ENCODE data around the gene ACAA2.
A peak's percentile ranks its signal among the peaks of the same experiment; 100 is the strongest.

The ACAA2 gene, protein sequence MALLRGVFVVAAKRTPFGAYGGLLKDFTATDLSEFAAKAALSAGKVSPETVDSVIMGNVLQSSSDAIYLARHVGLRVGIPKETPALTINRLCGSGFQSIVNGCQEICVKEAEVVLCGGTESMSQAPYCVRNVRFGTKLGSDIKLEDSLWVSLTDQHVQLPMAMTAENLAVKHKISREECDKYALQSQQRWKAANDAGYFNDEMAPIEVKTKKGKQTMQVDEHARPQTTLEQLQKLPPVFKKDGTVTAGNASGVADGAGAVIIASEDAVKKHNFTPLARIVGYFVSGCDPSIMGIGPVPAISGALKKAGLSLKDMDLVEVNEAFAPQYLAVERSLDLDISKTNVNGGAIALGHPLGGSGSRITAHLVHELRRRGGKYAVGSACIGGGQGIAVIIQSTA

DNA sequence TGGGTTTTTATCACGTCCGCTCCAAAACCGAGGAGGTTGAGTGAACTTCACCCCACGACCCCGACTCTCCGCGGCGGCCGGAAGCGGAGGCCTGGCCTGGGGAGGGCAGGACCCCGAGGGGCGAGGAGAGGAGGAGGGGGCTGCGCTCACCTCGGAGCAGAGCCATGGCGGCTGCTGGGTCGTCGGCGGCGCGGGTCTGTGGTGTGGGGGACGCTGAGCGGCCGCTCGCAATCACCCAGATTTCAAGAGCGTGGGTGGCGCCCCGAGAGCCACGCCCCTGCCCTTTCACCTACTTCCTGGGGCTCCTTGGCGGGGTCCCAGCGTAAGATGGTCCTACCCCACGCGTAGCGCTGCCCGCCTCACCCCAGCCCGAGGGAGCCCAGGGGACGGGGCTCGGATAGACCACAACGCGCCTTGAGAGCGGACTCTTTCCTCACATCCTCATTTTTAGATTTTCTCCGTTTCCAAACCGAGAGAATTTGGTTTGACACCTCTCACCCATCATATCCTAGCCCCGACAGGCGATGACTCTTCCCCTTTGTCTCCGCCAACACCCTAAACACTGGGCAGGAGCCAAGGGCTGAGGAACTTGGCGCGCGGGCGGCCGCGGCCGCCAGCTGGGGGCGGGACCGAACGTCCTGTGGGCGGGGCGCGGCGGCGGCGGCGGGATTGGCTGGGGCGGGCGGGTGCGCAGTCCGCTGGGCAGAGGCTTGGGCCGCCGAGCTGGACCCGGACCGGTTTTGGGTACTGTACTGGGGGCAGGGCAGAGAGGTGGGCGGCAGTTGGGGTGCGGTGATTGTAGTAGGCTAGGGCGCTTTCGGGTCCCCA, at the start of gene ACAA2:
Gene ACAA2 (minus strand): TSS at position 215 of the 828 bp plus-strand sequence. CDS start 49 bp downstream, at position 166.
- peak; percentile 86 for DNase-seq

DNA sequence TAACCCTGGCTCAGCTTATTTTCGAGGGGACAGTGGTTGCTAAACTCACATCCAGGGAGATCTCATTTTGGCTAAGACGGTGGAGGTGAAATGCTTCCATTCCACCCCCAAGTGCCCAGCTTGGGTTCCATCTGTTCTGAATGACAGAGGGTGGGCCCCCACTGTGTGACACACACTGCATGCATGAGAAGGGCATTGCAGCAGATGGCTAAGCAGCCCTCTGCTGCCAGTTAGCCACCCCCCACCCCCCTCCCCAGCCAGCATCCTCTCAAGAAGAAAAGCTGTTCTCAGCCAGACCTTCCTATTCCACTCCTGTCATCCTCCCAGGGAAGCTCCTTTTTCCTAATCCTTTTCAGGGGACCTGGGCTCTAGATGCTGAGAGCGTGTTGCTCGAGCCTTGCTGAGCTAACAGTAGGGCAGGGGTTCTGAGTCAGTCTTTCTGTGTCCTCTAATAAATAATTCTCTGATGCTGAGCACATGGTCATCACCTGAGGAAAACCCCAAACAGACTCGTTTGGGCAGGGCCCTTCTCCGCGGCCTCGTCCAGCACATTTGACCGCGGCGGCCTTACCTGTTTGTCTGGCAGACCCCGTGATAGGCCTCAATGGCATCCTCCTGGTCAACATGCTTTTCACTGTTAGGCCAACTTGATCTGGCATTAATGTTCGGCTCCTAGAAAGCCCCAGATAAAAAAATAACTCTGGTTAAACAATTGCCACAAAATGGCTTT, 49.5 kb upstream of the ACAA2 start:
- DNase-seq, result no peak

DNA sequence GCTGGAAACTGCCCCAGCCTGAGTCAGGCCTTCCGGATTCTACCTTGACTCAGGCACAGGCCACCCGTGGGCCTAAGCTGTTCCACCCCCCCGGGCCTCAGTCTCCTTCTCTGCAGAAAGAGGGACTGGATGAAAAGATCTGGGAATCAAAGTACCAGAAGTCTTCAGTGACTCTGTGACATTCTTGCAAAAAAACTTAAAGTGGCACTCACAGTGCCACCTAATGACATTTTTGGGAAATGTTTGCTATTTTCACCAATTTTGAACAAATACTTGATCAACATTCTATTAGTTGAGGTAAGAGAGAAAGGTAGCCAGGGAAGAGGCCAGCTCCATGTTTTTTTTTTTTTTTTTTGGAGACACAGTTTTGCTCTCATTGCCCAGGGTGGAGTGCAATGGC, 48.3 kb upstream of the ACAA2 start:
- no peak for DNase-seq

DNA sequence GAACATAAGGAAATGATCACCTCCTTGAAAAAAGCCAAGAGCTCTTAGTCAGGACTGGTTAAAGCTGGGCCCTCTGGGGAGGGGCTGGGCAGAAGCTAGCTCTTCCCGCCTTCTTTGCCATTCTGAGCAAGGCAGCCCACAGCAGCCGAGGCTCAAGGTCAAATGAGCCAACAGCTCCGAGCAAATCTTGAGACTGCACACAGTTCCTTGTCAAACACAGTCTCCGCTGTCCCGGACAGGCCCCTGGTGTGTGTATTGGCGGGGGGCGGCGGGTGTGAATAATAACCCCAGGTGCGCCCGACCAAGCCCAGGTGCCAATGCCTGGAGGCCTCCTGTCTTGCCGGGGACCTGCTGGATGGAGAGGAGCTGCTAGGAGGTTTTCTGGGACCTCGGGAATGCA, 46.4 kb upstream of the ACAA2 start:
- DNase-seq, result no peak

DNA sequence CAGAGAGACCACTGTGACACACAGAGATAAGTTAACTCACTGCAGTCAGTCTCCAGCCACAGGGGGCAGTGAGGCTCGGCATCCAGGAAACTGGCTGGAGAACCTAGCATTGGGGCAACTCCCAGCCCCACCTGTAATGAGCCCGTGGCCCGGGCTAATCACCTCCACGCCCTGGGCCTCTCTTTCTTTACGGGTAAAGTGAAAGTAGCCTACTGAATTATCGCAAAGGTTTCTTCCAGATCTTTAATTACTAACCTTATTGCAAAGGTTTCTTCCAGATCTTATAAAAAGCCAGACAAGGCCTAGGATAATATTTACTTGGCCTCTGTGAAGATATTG, 45.7 kb upstream of the ACAA2 start:
- no peak for DNase-seq

DNA sequence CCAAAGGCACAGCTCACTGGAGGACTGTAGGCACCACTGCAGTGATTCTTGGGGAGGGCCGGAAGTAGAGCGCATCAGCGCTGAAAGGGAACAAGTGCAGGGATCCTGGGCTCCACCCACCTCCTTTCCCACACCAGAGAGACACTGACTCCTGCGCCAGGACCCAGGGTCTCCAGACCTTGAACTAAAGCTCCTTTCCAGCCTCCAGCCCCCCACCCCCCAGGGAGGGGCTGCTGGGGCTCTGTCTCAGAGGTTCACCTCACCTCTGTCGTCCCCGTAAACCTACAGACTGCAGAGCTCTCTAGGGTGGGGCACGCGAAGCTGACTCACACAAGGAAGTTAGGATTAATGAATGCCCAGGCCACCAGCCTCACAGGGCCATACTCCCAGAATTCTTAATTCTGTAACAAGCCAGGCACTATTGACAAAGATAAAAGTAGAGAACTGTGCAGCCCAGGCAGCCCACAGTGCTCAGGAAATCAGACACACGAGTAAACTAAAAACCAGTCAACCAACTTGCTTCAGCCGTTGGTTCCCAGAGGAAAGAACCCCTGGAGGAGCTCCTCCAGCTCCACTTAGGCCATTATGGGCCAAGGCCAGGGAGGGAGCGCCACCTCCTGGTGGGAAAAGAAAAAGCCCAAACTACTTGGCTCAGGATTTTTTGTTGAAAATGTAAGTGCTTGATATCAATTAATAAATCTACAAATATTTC, 45.1 kb upstream of the ACAA2 start:
- DNase-seq, result peak; percentile 59

DNA sequence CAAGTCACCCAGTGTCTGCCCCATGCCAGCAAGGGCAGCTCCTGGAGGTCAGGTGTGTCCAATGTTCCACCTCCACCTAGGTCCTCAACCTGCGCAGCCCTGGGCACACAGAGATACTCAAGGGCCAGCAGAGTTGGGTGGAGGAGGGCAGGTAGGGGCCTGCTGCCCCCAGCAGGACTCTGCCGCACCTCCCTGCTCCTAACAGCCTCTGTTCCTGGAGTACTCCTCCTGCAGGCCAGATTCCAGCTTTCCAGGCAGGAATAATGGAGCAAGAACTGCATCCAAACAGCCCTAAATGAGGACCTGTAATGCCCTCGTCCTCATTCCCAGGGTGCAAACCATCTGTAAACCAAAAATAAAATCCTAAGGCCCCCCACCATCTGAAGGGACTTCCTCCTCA, 44.4 kb upstream of the ACAA2 start:
- no peak for DNase-seq

DNA sequence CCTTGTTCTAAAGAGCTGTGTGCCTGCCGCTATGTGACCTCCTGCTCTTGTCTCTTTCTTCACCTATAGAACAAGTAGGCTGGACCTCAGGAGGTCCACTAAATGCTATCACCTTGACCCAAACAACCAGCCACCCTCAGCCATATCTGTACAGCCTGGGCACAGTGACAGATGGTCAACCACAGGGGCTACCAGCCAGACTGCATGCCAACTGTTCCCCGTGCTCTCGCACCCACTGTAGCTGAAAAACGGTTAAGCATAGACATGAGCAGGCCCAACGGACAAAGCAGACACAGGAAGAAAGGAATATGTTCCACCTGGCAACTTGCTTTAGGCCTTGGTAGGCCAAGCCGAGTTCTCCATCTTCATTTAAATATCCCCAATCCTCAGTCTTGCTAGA, 43.2 kb upstream of the ACAA2 start:
- no peak for DNase-seq

DNA sequence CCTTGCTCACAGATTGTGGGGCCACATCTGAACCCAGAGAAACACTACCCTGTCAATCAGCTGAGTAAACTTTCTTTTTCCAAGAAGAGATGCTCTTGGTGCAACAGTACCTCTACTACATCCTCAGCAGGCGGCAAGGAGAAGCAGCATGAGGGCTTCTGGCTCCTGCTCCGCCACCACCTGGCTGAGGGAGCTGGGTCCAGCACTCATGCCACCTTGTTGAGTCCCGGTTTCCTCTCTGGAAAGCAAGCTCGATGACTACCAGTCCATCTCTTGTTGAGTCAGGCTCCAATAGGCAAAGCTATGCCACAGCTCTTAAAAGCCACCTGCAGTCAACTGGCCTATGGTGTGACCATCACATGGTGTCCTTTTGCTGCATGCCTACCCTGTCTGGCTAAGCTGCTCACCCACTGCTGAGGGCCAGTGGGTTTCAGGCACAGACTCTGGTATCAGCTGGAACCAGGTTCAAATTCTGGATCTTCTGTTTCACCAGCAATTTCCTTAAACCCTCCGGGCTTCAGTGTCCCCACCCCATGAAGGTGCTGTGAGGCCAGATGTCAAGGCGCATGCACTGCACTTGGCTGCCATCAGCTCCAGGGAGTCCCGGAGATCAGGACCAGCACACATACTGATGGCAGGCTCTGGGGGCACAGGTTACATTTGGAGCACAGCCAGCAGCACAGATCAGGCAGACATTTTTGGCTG, 42.5 kb upstream of the ACAA2 start:
- no peak for DNase-seq

DNA sequence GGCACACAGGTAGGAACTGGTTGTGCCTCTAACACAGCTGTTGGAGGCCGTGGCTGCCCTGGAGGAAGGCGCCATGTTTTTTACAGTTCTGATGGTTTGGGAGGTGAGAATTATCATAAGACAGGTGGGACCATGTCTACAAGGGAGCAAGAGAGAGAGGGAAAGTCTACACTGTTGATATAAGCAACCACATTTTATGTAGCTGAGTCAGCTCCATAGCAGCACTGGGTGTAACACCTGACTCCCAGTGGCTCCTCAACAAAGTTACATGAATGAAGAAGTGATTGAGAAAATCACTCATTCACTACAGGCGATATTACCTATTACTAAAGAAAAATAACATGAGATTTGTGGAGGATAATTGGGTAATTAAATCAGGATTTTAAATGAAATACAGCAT, 41.3 kb upstream of the ACAA2 start:
- no peak for DNase-seq

DNA sequence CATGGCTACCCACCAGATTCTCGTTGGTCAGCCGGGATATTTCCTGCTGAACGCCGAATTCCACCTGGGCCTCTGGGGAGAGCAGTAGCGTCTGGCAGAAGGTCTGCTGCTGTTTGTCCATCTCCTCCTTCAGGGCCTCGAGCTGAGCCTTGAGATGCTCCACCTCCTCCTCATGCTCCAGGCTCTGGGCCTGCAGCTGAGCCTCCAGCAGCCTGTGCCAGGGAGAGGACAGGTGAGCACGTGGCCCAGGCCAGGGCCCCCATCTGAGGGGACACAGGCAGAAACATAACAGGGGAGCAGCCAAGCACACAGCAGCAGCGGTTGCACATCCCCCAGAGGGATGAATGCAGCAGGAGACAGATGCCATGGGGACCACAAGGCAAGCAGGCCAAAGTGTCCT, 40.1 kb upstream of the ACAA2 start:
- no peak for DNase-seq

DNA sequence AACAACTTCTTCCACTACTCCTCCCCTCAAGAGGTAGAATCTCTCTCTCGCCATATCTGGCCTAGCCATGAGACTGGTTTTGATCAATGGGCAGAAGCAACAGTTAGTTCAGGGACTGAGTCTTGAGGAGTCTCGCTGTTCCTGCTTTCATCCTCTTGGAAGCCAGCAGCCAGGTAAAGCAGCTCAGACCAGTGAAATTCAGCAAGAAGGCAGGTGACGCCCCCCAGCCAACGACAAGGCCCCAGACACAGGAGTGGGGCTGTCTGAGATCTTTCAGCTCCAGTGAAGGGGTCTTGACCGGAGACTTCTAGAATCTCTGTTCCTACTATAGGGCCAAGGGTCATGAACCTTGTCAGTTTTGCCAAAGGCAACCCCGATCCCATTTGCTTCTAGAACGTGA, 39.7 kb upstream of the ACAA2 start:
- no peak for DNase-seq

DNA sequence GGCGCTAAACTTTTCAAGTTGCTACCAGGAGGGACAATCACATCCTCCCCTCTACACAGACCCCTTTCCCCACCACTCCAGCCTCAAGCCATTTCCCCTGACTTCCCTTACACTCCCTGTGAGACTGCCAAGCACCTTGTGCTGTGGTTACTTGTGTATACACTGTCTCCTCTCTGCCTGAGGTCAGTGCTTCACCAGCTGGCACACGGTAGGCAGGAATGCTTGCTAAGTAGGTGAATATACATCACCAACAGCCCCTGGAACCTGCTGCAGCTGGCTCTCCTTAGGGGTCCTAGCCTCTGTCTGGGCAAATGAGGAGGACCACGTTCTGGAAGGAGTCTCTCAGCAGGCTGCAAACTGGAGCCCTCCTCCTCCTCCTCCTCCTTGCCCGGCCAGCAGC, 38.3 kb upstream of the ACAA2 start:
- no peak for DNase-seq

DNA sequence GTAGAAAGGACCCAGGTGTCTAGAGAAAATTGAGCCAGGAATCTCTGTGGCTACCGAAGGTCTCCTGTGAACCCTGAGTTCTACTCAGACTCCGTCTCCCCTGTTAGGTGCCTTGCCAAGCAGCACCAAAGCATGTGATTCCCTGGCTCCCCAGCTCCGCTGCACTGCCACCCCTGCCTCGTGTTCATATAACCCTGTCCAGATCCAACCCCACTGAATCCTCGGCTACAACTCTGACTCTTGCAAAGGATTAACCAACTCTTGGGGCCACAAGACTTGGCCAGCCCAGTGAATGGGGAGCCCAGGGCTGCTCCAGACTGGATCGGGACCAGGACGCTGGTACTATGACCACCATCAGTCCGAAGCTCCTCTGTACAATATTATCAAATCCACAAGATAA, 37.3 kb upstream of the ACAA2 start:
- no peak for DNase-seq

DNA sequence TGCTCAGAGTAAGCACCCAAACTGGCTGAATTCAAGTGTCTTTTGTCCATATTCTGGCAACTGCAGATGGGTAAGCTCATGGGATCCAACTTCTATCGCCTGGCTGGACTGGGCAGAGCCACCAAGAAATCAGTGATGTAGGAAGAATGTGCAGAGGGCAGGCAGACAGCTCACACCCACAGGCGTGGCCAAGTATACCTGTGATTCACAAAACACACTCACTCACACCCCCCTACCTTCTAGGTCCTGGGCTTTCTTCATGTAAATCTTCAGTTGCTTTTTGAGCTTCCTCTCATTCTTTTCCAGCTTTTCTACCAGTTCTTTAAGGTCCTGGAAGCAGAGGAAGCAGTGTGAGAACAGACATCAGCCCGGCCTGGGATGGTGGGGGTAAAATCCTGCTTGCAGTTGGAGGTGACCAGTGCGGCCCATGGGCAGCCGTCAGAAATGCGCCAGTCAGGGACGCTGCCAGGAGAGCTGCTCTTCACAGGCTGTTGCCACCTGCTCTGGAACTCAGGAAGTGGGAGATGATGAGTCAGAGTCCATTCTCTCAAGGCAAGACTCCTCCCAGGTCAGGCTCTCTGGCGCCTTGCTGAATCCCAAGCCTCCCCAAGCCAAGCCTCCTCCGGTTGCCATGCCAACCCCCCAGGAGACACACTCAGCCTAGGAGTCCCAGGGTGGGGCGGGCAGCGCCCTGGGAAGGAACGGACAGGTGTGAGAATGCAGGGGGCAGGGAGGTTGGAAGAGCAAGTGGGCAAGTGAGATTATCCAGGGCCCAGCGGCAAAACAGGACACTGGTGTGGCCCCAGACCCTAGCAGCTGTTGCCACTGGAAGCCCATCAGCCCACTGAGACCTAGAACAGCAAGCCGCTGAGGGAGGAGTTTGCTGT, 36.2 kb upstream of the ACAA2 start:
- DNase-seq, result no peak

DNA sequence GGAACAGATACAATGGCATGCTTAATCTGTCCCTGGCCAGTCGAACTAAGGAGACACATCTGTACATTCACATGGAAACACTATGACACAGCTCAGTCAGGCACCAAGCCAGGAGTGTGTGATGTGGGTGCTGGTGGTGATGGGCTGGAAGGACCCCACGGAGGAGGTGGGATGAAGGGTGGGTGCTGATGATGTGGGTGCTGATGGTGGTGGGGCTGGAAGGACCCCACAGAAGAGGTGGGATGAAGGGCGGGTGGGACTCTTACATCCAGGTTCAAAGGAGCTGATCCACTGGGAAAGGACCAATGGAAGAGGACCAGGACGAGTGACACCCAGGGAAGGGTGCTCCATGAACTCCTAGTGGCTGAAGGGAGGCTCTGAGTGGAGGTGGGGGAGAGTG, 34.8 kb upstream of the ACAA2 start:
- DNase-seq, result no peak

DNA sequence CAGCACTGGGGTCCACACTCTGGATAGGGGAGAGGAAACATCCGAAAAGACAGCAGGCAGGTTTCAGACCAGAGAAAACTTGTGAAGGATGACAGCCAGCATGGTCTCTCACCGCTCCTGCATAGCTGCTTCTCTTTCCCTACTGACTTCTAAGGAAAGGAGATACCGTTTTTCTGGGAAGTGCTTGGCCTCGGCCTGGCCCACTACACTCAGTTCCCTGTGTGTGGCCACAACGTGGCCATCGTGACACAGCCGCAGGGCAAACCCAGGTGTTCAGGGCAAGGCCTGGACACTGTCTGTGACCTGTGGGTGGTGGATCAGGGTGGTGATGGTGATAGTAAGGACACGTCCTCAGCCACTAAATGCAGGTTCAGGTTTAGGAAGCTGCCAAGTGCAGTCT, 34.2 kb upstream of the ACAA2 start:
- no peak for DNase-seq

DNA sequence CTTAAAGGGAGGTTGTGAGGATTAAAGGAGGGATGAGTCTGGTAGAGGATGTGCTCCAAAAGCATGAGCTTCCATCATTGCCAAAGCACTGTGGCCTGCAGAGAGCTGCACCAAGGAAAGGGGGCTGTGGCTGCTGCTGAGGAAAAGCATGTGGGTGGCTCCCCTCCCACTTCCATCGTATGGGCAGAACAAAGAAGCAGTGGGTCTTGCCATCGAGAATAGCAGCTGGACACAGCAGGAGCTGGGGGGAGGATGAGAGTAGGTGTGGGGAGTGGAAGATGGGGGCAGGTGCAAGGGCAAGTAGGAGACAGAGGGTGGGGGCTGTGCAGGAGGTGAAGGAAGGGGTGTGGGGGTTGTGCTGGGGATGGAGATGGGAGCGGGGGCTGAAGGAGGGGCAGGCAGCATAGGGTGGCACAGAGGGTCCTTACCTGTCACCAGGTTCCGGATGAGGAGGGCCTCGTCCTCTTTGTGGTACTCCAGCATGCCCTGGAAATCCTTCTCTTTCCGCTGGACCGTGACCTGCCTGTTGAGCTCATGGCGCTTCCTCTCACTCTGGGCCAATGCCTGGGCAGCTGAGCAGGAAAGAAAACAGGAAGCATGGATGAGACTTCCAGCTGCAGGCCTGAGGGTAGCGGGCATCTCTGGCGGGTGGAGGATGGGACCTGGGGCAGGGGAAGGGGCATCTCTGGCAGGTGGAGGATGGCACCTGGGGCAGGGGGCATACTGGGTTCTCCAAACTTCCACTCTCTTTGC, 33.6 kb upstream of the ACAA2 start:
- DNase-seq, result no peak

DNA sequence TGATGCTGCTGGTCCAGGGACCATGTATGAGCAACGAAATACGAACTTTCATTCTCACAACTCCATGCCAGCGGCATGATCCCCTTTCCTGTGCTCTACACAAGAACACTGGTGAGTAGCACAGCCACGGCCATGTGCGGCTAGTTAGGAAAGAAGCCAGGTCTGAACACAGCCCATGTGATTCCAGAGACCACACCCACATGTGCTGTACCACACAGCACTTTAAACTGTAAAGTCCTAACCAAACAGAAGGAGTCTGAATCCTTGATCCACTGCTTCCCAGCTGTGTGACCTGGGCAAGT, 33.0 kb upstream of the ACAA2 start:
- no peak for DNase-seq

DNA sequence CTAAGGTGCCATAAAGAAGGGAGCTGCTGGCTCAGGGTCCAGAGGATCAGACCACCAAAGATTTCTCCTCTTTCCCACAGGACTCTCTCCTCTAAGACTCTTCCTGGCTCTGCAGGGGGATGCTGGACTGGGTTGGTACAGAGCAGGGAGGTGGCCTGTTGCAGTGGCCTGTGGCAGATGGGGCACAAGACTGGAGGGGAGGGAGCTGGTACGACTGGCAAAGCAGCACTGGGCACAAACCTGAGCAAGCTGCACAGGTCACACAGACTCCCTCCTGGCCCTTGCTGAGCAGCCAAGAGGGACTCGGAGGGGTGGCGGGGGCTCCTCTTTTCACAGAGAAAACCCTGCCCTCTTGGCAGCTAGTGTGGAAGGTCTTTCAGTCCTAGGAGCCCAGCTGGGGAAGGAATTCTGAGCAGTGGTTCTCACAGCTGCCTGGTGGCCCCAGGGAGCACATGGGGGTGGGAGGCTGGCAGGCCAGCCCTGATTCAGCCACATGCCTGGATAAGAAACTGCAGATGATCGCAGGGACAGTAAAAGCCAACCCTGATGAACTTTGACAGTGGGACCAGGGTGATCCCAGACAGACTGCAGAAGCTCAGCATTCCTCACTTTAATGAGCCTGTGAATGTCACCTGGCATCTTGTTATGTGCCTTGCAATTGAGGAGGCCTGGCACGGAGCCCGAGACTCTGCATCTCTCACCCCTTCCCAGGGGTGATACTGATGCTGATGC, 32.5 kb upstream of the ACAA2 start:
- DNase-seq, result no peak

Data from activated naive CD4-positive, alpha-beta T cell treated with Interleukin-2 at 50 U/mL for 16 hours (primary cell).